Choroid plexus epithelial cell (primary cell): ENCODE measurements around the gene KRT81.
"Not testable (repeated sequence)": the region's sequence is repeated elsewhere in the genome, so short reads cannot be mapped to it uniquely, and the experiment has no call there.

Experiments
- DNase-seq: peaks from one replicate; pipeline ENCODE4 v3.0.0-alpha.2; 2010; ENCODE audit warnings: low read depth
- H3K4me3 ChIP-seq: 2 replicates; pipeline ENCODE4 v1.5.1; 2011; ENCODE audit warnings: low read depth, mild to moderate bottlenecking, control low read depth, low read length, moderate library complexity
- TF ChIP-seq, protein P1 (sequence below): conservative IDR thresholded peaks from 2 replicates; pipeline ENCODE4 v1.5.1; 2011; ENCODE audit warnings: low read depth, mild to moderate bottlenecking, control low read depth, inconsistent platforms, low read length, moderate library complexity

KRT81 gene

DNA sequence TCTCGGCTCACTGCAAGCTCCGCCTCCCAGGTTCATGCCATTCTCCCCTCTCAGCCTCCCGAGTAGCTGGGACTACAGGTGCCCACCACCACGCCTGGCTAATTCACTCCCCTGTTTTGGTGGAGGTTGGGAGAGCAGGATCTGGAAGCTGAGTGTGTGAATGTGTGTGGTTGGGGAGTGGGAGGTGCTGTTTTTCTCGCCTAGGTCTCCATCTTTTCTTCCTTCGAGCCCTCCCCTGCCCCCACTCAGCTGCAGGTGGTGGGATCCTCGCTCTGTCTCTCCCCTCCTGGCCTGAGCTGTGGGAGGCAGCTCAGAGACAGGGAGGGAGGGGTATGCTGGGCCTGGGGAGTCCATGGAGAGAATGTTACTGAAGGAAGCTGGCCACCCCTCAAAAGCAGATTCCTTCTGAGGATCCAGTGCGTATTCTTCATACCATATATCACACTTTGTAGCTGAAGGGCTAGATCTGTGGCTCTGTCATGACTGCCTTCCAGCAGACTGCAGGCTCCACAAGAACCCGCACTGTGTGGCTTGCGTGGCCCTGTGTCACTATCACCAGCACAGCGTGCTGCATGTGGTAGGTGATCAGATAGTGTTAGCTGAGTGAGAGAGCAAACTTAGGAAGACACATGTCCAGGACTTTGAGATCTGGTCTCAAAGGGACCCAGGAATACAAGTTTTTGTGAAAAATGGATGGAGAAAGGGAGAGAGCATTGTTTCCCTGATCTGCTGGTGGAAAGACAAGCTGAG is 27.1 kb upstream of the KRT81 start:
- no peak for DNase-seq
- TF ChIP-seq, protein P1, sequence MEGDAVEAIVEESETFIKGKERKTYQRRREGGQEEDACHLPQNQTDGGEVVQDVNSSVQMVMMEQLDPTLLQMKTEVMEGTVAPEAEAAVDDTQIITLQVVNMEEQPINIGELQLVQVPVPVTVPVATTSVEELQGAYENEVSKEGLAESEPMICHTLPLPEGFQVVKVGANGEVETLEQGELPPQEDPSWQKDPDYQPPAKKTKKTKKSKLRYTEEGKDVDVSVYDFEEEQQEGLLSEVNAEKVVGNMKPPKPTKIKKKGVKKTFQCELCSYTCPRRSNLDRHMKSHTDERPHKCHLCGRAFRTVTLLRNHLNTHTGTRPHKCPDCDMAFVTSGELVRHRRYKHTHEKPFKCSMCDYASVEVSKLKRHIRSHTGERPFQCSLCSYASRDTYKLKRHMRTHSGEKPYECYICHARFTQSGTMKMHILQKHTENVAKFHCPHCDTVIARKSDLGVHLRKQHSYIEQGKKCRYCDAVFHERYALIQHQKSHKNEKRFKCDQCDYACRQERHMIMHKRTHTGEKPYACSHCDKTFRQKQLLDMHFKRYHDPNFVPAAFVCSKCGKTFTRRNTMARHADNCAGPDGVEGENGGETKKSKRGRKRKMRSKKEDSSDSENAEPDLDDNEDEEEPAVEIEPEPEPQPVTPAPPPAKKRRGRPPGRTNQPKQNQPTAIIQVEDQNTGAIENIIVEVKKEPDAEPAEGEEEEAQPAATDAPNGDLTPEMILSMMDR: no peak
- no peak overlapping the region for H3K4me3 ChIP-seq

DNA sequence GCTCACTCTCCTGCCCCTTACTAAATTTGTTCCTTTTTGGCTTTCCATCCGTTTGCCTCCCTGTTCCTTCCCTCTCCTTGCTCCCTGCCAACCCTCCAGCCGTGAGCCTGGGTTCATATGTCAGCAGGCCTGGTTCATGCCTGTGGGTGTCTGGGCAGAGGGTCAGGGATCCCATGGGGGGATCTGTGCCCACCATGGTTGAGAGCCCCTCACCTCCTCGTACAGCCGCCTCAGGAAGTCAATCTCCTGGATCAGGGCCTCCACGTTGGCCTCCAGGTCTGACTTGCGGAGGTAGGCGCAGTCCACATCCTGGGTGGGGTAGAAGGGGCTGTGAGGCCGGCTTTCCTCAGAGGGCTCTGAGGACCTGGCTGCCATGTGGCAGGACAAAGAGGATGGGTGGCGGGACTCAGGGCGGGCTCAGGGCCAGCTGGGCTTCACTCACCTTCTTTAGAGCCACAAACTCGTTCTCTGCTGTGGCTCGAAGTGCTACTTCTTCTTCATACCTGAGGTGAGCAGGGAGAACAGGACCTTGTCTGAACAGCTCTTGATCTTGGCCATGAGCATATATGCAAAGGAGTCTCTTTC is 26.2 kb upstream of the KRT81 start:
- no peak overlapping the region for H3K4me3 ChIP-seq
- TF ChIP-seq, protein P1: no peak
- no peak for DNase-seq

DNA sequence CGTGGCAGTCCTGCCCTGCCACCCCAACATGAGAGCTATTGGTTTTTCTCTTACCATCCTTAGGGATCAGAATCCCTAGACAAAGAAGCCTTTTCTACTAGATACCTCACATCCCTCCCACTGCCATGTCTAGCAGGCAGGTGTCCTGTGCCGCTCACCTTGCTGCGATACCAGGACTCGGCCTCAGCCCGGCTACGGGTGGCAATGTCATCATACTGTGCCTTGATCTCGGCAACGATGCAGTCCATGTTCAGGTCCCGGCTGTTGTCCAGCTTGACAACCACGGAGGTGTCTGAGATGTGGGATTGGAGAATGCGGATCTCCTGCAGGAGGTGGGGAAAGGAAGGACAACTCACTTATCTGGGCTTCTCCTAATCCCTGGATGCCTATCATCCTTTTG is 25.4 kb upstream of the KRT81 start:
- TF ChIP-seq, protein P1: no peak
- no peak overlapping the region for H3K4me3 ChIP-seq
- no peak for DNase-seq

DNA sequence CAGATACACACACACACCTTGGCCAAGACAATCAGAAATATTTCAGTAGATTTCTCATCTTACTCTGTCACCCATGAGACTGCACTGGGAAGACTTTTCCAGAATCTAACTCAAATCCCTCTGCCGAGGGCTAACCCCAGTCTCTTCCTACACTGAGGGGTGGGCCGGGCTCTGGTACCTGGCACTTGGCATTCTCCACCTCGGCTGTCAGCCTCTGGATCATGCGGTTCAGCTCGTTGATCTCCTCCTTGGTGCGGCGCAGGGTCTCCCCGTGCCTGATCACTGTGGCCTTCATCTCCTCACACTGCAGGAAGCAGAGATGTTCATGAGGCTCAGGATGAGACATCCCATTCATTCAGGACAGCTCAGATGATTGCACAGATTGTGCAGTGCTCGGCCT is 25.0 kb upstream of the KRT81 start:
- TF ChIP-seq, protein P1: no peak
- DNase-seq: no peak

DNA sequence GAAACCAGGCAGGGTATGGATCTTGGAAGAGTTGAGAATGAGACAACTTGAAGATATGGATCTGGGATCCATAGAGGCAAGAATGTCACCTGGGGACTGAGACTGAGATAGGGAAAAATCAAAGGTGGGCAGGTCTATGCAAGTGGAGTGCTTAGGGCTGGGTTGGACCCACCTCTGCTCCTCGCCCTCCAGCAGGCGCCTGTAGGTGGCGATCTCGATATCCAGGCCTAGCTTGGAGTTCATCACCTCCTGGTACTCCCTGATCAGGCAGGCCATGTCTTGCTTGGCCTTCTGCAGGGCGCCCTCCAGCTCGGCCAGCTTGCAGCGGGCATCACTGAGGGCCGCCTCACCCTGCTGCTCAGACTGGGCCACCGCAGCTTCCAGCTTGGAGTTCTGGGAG is 24.4 kb upstream of the KRT81 start:
- TF ChIP-seq, protein P1: peak; percentile 47
- DNase-seq, H3K4me3 ChIP-seq: not testable (repeated sequence)

More for the DNA sequence above, 25.0 kb upstream of the KRT81 start:
- H3K4me3 ChIP-seq: no peak overlapping the region

DNA sequence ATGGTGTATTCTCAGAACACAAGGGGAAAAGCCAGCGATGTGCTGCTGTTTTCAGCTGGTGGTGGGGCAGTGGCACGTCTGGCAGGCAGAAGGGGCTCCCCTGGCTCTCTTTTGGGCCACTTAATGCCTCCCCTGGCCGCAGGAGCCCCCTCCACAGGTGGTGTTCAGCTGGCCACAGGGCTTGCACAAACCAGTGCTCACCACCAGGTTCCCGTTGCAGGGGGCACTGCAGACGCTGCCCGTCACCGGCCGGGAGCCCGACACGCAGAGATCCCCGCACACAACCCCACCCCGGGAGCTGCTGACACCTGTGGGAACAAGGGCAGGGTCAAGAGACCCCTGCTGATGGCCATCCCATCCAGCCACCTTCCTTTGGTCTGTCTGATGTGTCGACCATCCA is 23.2 kb upstream of the KRT81 start:
- no peak overlapping the region for H3K4me3 ChIP-seq
- TF ChIP-seq, protein P1: no peak
- no peak for DNase-seq

DNA sequence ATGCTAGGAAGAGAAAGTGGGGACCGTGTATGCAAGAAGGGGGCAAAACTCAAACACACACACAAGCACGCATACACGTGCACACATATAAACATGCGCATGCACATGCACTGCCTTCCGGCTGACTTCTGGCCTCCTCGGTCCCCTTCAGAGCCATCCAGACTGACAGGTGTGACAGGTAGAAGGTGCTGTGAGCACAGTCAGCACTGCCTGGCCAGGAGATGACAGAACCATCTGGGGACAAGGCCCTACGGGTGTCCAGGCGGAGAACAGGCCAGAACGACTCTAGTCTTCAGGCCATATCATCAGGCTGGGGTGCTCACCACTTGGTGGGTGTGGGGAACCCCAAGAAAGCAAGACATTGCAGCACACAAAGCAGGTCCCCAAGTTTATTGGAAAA is 22.6 kb upstream of the KRT81 start:
- TF ChIP-seq, protein P1: no peak
- no peak for DNase-seq
- no peak overlapping the region for H3K4me3 ChIP-seq
